ENCODE results near the gene UTP18. TPM values are rescaled to one million over a fixed set of nuclear protein-coding genes. Genes with fewer than 3 reads are reported as not detected.
"Not testable (repeated sequence)": the region's sequence is repeated elsewhere in the genome, so short reads cannot be mapped to it uniquely, and the experiment has no call there.

UTP18 gene
- total RNA-seq, 1 donor from 2014 or later = 6.8 TPM

- Histone ChIP-seq H3K9me3 (replicated peaks) (peaks cover 10% of the 10 kb centered on the region), H3K27ac (replicated peaks) (no peak overlapping the region), H3K4me1 (no peaks in the 10 kb centered on the region), H3K27me3 (ENCODE audit: low read depth) (peaks cover 18% of the 10 kb centered on the region), H3K36me3 (no peaks in the 10 kb centered on the region), H3K4me3 (no peak overlapping the region)
- no peak for DNase-seq
- intact Hi-C loops (cut with micrococcal nuclease) = no loop called here
- TF ChIP-seq CTCF (IDR thresholded peaks at IDR 0.05; ENCODE audit: borderline replicate concordance) = no peak
Measured at GRCh38 chr17:51325471-51325870, 65.1 kb downstream of the UTP18 start.

GRCh38 chr17:51330861-51331503 lies 70.6 kb downstream of the UTP18 start:
- DNase-seq; intact Hi-C loops (cut with micrococcal nuclease); H3K4me3 ChIP-seq; H3K27ac ChIP-seq (replicated peaks); H3K36me3 ChIP-seq; H3K9me3 ChIP-seq (replicated peaks); H3K4me1 ChIP-seq: not testable (repeated sequence)
- H3K27me3 ChIP-seq (ENCODE audit: low read depth) = peaks cover 23% of the 10 kb centered on the region

GRCh38 chr17:51335006-51335590 lies 74.8 kb downstream of the UTP18 start:
- intact Hi-C loops (cut with micrococcal nuclease) = no loop called here
- Histone ChIP-seq H3K4me1 (no peaks in the 10 kb centered on the region), H3K9me3 (replicated peaks) (no peaks in the 10 kb centered on the region), H3K27me3 (ENCODE audit: low read depth) (peaks cover 37% of the 10 kb centered on the region), H3K27ac (replicated peaks) (no peak overlapping the region), H3K36me3 (no peaks in the 10 kb centered on the region), H3K4me3 (no peak overlapping the region)
- TF ChIP-seq CTCF (IDR thresholded peaks at IDR 0.05; ENCODE audit: borderline replicate concordance) = no peak
- no peak for DNase-seq

- no peaks in the 10 kb centered on the region for H3K9me3 ChIP-seq (replicated peaks)
- intact Hi-C loops (cut with micrococcal nuclease) = no loop called here
- TF ChIP-seq CTCF (IDR thresholded peaks at IDR 0.05; ENCODE audit: borderline replicate concordance) = no peak
- H3K27ac ChIP-seq (replicated peaks) = no peak overlapping the region
- DNase-seq = no peak
- no peaks in the 10 kb centered on the region for H3K4me1 ChIP-seq
- H3K4me3 ChIP-seq = no peak overlapping the region
- no peaks in the 10 kb centered on the region for H3K36me3 ChIP-seq
- peaks cover 37% of the 10 kb centered on the region for H3K27me3 ChIP-seq (ENCODE audit: low read depth)
Measured at GRCh38 chr17:51335883-51336822, 75.8 kb downstream of the UTP18 start.

- no peaks in the 10 kb centered on the region for H3K4me1 ChIP-seq
- H3K4me3 ChIP-seq = no peak overlapping the region
- no peak overlapping the region for H3K27ac ChIP-seq (replicated peaks)
- H3K9me3 ChIP-seq (replicated peaks) = no peaks in the 10 kb centered on the region
- no peak for TF ChIP-seq CTCF (IDR thresholded peaks at IDR 0.05; ENCODE audit: borderline replicate concordance)
- peaks cover 29% of the 10 kb centered on the region for H3K27me3 ChIP-seq (ENCODE audit: low read depth)
- DNase-seq = no peak
- intact Hi-C loops (cut with micrococcal nuclease) = no loop called here
- H3K36me3 ChIP-seq = no peaks in the 10 kb centered on the region
Measured at GRCh38 chr17:51341457-51341856, 81.1 kb downstream of the UTP18 start.

Data from left ventricle myocardium inferior (tissue), 1 donor.